ACC112 (cell line): Measurements from ENCODE around the gene C2CD2L.

ENCODE experiments used
- H2AFZ ChIP-seq: fragments of 200-600 bp; sonication (generic); one replicate; pipeline ENCODE4 v1.6.0; 2017; ENCODE audit warnings: antibody characterized with exemption, low read length; ENCODE audit not compliant: unreplicated experiment
- H3K27ac ChIP-seq: fragments of 200-600 bp; sonication (generic); 2 replicates; pipeline ENCODE4 v1.5.1; 2014; ENCODE audit warnings: low read depth, mild to moderate bottlenecking, antibody characterized with exemption, low read length, moderate library complexity
- H3K27me3 ChIP-seq: fragments of 200-600 bp; sonication (generic); 2 replicates; pipeline ENCODE4 v1.6.1; 2014; ENCODE audit warnings: mild to moderate bottlenecking, antibody characterized with exemption, low read length, moderate library complexity, mixed read lengths; ENCODE audit not compliant: insufficient read depth
- H3K36me3 ChIP-seq: fragments of 200-600 bp; sonication (generic); 2 replicates; pipeline ENCODE4 v1.6.1; 2016; ENCODE audit warnings: mild to moderate bottlenecking, antibody characterized with exemption, low read length, moderate library complexity, mixed read lengths; ENCODE audit not compliant: insufficient read depth
- H3K4me1 ChIP-seq: fragments of 200-600 bp; sonication (generic); one replicate; pipeline ENCODE4 v1.6.1; 2016; ENCODE audit warnings: low read length, mixed read lengths; ENCODE audit not compliant: insufficient read depth, unreplicated experiment, control insufficient read depth
- H3K4me3 ChIP-seq: fragments of 200-600 bp; sonication (generic); 2 replicates; pipeline ENCODE4 v1.5.1; 2014; ENCODE audit warnings: mild to moderate bottlenecking, low read depth, low read length
- H3K79me2 ChIP-seq: fragments of 200-600 bp; sonication (generic); one replicate; pipeline ENCODE4 v1.6.0; 2016; ENCODE audit warnings: low read length; ENCODE audit not compliant: control insufficient read depth, unreplicated experiment, insufficient read depth

C2CD2L gene

DNA sequence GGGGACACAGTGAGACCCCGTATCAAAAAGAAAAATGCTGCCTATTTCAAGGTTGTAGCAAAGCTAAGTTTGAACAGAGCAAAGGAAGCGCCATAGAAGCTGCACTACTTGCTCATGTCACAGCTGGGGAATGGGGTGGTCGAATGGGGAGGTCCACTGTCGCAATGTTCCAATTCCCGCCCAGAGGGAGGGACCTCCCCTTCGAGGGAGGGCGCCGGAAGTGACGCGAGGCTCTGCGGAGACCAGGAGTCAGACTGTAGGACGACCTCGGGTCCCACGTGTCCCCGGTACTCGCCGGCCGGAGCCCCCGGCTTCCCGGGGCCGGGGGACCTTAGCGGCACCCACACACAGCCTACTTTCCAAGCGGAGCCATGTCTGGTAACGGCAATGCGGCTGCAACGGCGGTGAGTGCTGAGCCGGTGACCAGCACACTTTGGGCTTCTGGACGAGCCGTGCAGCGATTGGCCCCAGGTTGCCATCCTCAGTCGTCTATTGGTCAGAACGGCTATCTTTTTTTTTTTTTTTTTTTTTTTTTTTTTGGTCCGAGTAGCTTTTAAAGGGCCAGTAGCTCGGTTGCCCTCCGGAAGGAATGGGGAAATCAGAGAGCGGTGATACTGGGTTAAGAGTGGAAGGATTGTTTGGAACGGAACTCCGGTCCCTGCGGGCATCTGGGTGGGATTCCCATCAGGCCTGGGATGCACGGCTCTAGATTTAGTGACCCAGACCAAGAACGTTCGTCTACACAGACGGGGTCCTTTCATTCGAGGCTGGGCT, 22.3 kb upstream of the C2CD2L start, which contains the start of gene HMBS:
TSS of gene HMBS (plus strand) at position 219 of the 774 bp plus-strand sequence. CDS start at position 372, 153 bp downstream.
- peak within 1 kb of the TSS; percentile 93 for H3K4me3 ChIP-seq
- peak within 1 kb of the TSS; percentile 87 for H2AFZ ChIP-seq
- H3K4me1 ChIP-seq = peaks cover 14% of the 10 kb centered on the region
- H3K27ac ChIP-seq = peak within 1 kb of the TSS; percentile 76
- H3K36me3 ChIP-seq = peaks cover 4% of the 10 kb centered on the region; the same call in 1 of the 2 replicates
- no peaks in the 10 kb centered on the region for H3K27me3 ChIP-seq
- H3K79me2 ChIP-seq = peaks cover 9% of the 10 kb centered on the region

DNA sequence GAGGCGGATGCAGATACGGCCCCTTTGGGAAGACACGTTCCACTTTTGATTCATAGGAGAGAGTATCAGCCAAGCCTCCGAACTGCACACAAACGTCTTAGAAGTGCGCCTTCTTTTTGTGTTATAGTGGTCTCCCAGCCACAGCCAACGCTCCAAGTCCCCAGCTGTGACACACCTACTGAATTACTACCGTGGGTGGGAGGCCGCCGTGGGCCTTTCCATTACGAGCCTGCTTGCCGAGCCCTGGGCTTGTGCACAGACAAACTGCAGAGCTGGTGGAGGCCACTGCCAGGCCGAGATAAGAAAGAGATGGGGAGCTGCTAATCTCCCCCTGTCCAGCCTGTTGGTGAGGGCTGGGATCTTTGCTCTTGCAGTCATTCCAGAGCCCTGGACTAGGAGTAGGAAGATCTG, 21.7 kb upstream of the C2CD2L start:
- peaks cover 4% of the 10 kb centered on the region; the same call in 1 of the 2 replicates for H3K36me3 ChIP-seq
- H3K27ac ChIP-seq = peak overlapping the region; percentile 76; the same call in 1 of the 2 replicates
- H3K79me2 ChIP-seq = peaks cover 9% of the 10 kb centered on the region
- H3K4me1 ChIP-seq = peaks cover 14% of the 10 kb centered on the region
- no peaks in the 10 kb centered on the region for H3K27me3 ChIP-seq
- peak overlapping the region; percentile 84 for H2AFZ ChIP-seq
- H3K4me3 ChIP-seq = peak overlapping the region; percentile 93

GRCh38 chr11:119087123-119087522, 20.0 kb upstream of the C2CD2L start:
- Histone ChIP-seq H3K27me3 (no peaks in the 10 kb centered on the region), H3K27ac (no peak overlapping the region), H3K4me3 (no peak overlapping the region), H2AFZ (no peak overlapping the region), H3K79me2 (peaks cover 12% of the 10 kb centered on the region), H3K36me3 (peaks cover under 1% of the 10 kb centered on the region; the same call in 1 of the 2 replicates), H3K4me1 (peaks cover 15% of the 10 kb centered on the region)

- Histone ChIP-seq H3K36me3 (no peaks in the 10 kb centered on the region), H3K79me2 (peaks cover 19% of the 10 kb centered on the region), H3K27me3 (no peaks in the 10 kb centered on the region), H3K4me3 (no peak overlapping the region), H3K27ac (no peak overlapping the region), H2AFZ (no peak overlapping the region), H3K4me1 (peaks cover 22% of the 10 kb centered on the region)
Observed at GRCh38 chr11:119087747-119088241, 19.4 kb upstream of the C2CD2L start.

- no peak overlapping the region for H3K27ac ChIP-seq
- H3K27me3 ChIP-seq = no peaks in the 10 kb centered on the region
- no peak overlapping the region for H3K4me3 ChIP-seq
- H3K4me1 ChIP-seq = peaks cover 28% of the 10 kb centered on the region
- peaks cover 5% of the 10 kb centered on the region; the same call in 1 of the 2 replicates for H3K36me3 ChIP-seq
- peaks cover 25% of the 10 kb centered on the region for H3K79me2 ChIP-seq
- H2AFZ ChIP-seq = no peak overlapping the region
Observed at GRCh38 chr11:119088406-119088805, 18.7 kb upstream of the C2CD2L start.

GRCh38 chr11:119089319-119089718, 17.8 kb upstream of the C2CD2L start:
- Histone ChIP-seq H3K27ac (no peak overlapping the region), H3K79me2 (peaks cover 34% of the 10 kb centered on the region), H3K27me3 (no peaks in the 10 kb centered on the region), H3K36me3 (peaks cover 9% of the 10 kb centered on the region; the same call in 1 of the 2 replicates), H2AFZ (no peak overlapping the region), H3K4me1 (peaks cover 27% of the 10 kb centered on the region), H3K4me3 (no peak overlapping the region)

- H3K4me3 ChIP-seq = no peak overlapping the region
- H3K36me3 ChIP-seq = peaks cover 9% of the 10 kb centered on the region; the same call in 1 of the 2 replicates
- no peaks in the 10 kb centered on the region for H3K27me3 ChIP-seq
- H2AFZ ChIP-seq = no peak overlapping the region
- no peak overlapping the region for H3K27ac ChIP-seq
- peaks cover 34% of the 10 kb centered on the region for H3K79me2 ChIP-seq
- H3K4me1 ChIP-seq = peaks cover 20% of the 10 kb centered on the region
Observed at GRCh38 chr11:119091178-119091577, 16.0 kb upstream of the C2CD2L start.

DNA sequence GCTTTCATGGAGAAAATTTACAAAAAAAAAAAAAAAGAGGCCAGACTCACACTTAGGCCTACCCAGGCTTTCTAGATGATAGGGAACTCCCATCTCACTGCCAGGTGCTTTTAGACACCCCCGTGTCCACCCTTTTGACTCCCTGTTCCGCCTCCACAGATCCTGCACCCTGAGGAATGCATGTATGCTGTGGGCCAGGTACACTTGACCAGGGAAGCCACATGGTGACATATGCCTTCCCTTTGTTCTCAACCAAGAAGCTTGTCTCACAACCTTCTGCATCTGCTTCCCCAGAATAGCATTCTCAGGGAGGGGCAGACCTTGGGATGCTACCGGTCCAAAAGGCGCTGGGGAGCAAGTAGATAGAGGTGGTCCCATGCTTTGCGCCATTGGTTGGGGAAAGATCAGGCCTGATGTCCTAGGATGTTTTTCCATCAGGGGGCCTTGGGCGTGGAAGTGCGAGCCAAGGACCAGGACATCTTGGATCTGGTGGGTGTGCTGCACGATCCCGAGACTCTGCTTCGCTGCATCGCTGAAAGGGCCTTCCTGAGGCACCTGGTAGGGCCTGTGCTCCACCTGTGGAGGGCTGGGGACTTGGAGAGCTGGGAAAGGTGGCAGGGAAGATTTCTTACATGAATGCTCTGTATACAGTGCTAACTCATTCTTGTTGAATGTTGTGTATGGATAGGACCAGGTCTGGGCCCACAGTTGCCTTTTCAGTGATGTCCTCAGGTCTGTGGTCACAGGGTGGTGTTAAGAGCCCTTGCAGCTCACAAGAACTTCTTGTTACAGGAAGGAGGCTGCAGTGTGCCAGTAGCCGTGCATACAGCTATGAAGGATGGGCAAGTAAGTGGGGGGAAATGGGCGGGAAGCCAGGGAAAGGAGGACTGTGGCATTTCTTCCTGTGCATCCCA, 14.9 kb upstream of the C2CD2L start:
- no peak overlapping the region for H2AFZ ChIP-seq
- H3K27ac ChIP-seq = no peak overlapping the region
- peak overlapping the region; percentile 98 for H3K4me3 ChIP-seq
- H3K27me3 ChIP-seq = no peaks in the 10 kb centered on the region
- peaks cover 15% of the 10 kb centered on the region for H3K36me3 ChIP-seq
- peaks cover 34% of the 10 kb centered on the region for H3K79me2 ChIP-seq
- peaks cover 20% of the 10 kb centered on the region for H3K4me1 ChIP-seq

GRCh38 chr11:119092880-119093842, 14.0 kb upstream of the C2CD2L start:
- Histone ChIP-seq H3K27ac (peak overlapping the region; percentile 61), H3K79me2 (peaks cover 34% of the 10 kb centered on the region)

More at GRCh38 chr11:119092880-119093842, 14.0 kb upstream of the C2CD2L start:
- peaks cover 22% of the 10 kb centered on the region for H3K36me3 ChIP-seq
- peaks cover 15% of the 10 kb centered on the region for H3K4me1 ChIP-seq
- peak overlapping the region; percentile 98 for H3K4me3 ChIP-seq
- no peaks in the 10 kb centered on the region for H3K27me3 ChIP-seq
- H2AFZ ChIP-seq = no peak overlapping the region
